ENCODE results near the gene HNF4A.

Gene HNF4A

GRCh38 chr20:44406572-44407137 is 51.2 kb downstream of the HNF4A start:
- no peak for FAIRE-seq

- FAIRE-seq = no peak
Measured at GRCh38 chr20:44407402-44408184, 52.1 kb downstream of the HNF4A start.

- FAIRE-seq = no peak
Measured at GRCh38 chr20:44409132-44409600, 53.7 kb downstream of the HNF4A start.

DNA sequence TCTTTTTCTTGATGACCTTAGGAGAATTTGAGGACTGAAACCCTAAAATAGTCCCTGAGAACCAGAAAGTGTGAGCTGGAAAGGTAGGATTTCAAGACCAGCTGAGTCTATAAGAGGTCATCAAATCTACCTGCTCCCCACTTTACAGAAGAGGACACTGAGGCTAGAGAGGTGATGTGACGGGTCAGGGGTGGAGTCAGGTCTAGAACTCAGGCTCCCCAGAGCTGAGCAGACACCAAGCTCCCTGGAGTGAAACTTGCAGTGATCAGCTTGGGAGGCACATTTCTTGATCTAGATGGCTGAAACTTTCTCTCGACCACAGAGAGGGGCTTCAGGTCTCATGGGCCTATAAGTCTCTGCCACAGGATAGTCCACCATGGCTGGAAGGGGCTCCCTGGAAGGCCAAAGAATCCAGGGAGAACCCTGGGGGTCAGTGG is 55.1 kb downstream of the HNF4A start:
- no peak for FAIRE-seq

DNA sequence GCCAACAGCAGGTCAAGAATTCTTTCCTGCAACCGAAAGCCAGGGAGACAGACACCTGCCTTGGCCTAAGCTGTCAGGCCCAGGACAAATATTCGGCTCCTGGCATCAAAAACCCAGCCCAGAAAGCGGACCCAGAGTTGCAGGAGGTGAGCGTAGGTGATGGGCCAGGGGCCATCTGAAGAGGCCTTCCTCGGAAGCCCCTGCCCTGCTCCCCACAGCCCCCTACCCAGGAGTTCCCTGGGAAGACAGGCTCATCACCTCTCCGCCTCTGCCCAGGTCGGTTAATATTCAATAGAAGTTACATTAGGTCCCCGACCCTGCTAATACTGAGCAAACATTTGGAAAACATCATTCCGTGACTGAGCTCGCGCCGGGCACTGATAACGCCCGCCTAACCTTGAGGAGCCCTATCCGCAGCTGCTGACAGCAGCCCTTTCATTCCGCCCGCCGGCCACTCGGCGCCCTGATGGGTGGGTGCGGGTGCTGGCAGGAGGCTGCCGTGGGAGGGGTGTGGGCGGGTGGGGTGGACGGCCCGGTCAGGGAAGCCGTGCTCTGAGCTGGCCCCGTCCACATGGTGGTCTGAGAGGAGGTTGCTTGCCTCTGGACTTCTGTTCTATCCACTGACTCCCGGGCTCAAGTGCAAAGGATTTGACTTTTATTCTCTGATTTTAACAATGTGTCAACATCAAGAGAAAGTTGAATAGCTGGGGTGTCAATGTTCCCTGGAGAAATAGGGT is 55.7 kb downstream of the HNF4A start:
- no peak for FAIRE-seq

DNA sequence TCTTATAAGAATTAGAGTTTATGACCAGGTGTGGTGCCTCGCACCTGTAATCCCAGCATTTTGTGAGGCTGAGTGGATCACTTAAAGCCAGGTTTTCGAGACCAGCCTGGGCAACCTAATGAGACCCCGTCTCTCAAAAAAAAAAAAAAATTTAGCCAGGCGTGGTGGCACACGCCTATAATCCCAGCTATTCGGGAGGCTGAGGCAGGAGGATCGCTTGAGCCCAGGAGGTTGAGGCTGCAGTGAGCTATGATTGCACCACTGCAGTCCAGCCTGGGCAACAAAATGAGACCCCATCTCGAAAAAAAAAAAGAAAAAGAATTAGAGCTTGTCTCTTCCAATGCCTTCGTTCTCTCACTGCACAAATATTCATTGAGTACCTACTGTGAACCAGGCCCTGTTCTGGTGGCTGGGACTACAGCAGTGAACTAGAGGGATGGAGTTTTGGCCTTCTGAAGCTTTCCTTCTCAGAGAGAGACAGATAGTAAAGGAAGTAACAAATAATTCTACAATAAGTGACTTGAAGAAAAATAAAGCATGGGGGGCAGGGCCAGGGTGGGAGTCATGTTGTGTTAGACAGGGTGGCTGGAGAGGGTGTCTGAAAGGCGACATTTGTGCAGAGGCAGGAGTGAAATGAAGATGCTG is 56.4 kb downstream of the HNF4A start:
- FAIRE-seq = no peak

DNA sequence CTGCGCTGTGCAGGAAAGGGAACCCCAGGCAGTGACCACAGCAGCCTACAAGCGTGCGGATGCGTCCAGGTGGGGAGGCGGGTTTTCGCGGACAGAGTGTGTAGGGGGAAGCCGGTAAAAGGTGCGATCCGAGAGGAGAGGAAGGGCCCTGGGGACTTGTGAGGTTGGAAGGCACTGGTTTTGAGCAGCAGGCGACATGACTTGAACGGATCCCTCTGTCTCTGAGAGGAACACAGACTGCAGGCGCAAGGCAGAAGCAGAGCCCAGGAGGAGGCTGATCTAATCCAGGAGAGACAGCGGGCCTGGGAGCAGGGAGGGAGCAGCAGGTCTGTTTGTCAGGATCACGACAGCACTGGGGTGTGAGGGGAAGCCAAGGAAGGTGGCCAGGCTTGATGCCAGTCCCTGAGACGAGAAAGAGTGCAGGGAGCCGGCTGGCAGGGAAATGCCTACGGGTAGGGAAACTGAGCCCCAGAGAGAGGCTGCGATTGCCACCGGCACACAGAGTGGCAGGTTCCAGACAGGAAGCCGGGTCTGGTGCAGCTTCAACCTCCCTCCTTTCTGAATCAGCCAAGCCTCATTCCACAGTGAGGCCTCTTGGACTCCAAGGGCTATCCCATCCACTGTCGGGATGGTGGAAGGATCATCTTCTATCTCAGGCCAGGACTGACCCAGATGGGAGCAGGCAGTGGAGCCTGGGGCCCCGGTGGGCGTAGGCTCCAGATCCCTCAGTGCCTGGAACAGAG is 57.1 kb downstream of the HNF4A start:
- FAIRE-seq = no peak

DNA sequence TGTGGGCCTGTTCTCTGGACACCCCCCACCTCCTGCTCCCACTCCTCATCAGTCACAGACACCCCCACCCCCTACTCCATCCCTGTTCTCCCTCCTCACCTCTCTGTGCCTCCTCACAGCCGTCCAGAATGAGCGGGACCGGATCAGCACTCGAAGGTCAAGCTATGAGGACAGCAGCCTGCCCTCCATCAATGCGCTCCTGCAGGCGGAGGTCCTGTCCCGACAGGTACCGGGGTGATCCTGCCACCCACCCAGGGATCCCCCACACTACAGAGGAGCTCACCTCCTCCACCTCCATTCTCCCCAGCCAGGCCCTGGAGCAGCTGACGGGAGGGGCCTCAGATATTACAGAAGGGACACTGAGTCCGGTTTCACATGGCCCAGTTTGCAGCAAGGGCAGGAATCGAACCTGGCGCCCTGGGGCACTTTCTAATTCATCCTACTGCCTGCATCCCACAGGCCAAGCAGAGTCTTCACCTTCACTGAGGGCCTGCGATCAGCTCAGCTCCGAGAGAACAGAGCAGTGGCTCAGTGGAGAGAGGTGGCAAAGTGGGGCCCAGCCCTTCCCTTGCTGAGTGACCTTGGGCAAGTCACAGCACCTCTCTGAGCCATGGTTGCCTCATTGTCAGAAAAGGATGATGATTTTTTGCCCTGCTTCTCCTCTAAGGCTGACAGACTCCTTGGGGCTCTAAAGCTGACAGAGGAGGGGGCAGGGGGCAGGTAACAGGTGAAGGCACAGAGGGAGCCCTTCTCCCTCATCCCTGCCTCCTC is 58.3 kb downstream of the HNF4A start:
- no peak for FAIRE-seq

DNA sequence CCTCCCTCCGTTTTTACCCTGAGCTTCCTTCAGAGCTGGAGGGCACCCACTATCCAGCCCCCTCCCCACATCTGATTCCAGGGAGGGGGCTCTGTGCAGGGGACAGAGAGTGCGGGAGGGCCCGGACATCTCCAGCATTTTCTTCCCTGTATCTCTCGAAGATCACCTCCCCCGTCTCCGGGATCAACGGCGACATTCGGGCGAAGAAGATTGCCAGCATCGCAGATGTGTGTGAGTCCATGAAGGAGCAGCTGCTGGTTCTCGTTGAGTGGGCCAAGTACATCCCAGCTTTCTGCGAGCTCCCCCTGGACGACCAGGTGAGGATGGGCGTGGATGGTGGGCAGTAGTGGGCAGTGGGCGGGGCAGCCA is 58.8 kb downstream of the HNF4A start:
- no peak for FAIRE-seq

- no peak for FAIRE-seq
Measured at GRCh38 chr20:44414808-44415207, 59.3 kb downstream of the HNF4A start.

DNA sequence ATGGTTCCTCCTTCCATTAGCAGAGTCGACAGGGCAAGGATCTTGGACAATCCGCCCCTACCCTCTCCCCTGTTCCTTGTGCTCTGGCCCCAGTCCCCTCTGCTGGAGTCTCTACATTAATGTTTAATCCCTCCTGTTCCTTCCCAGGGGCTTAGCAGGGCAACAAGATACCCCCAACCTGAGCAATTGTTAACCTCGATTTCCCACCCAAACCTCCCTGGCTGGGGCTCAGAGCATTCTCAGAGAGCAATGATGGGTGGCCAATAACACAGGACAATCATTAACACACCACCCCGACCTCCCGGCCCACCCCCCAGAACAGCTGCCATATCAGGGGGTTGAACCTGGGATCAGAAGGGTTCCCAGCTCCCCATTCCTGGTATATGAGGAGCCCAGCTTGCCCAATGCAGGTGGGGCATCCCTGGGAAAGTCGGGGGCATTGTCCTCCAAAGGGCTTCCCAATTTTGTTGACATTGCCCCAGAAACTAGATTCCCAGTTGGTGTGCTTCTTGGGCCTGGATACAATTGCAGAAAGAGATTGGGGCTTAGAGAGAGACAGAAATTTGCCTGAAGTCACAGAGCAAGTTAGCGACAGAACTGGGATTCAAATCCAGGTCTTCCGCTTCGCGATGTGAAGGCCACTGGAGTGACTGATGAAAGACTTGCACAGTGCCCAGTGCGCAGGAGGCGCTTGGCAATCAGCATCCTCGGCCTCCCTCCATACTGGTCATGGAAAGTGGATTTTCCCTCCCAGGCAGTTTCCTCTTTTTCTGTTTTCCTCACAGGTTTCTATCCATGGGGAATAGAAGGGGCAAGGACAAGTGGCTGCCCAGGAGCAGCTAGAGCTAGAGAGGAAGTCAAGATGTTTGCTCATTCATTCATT is 60.6 kb downstream of the HNF4A start:
- FAIRE-seq = no peak

GRCh38 chr20:44418069-44418905 is 62.8 kb downstream of the HNF4A start:
- FAIRE-seq = no peak

- FAIRE-seq = no peak
Measured at GRCh38 chr20:44419131-44419844, 63.8 kb downstream of the HNF4A start.

DNA sequence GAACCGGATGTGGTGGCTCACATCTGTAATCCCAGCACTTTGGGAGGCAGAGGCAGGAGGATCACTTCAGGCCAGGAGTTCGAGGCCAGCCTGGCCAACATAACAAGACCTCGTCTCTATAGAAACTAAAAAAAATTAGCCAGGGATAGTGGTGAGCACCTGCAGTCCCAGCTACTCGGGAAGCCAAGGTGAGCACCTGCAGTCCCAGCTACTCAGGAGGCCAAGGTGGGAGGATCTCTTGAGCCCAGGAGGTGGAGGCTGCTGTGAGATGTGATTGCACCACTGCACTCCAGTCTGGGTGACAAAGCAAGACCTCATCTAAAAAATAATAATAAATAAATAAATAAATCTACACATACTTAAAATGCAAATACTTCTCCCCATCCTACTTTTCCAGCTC is 65.0 kb downstream of the HNF4A start:
- no peak for FAIRE-seq

- no peak for FAIRE-seq
Measured at GRCh38 chr20:44422083-44422482, 66.6 kb downstream of the HNF4A start.

GRCh38 chr20:44423480-44423879 is 68.0 kb downstream of the HNF4A start:
- no peak for FAIRE-seq

DNA sequence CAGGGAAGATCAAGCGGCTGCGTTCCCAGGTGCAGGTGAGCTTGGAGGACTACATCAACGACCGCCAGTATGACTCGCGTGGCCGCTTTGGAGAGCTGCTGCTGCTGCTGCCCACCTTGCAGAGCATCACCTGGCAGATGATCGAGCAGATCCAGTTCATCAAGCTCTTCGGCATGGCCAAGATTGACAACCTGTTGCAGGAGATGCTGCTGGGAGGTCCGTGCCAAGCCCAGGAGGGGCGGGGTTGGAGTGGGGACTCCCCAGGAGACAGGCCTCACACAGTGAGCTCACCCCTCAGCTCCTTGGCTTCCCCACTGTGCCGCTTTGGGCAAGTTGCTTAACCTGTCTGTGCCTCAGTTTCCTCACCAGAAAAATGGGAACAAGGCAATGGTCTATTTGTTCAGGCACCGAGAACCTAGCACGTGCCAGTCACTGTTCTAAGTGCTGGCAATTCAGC is 68.6 kb downstream of the HNF4A start:
- FAIRE-seq = no peak

DNA sequence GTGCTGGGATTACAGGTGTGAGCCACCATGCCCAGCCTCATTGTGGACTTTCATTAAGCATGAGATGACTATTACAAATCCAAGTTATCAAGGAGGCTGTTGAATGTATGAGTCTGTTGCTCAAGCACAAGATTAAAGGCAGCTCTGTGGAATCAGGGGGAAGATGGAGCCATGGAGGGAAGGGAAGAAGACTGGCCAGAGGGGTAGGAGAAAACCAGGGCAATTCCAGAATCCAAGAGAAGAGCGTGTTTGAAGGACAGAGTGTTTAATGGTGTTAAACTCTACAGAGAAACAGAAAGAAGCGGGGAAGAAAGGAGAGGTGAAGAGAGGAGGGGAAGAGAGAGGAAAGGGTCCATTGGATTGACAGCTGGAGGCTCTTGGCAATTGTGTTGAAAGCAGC is 70.4 kb downstream of the HNF4A start:
- FAIRE-seq = no peak

All from TTC549 (cell line).